ENCODE measurements around the gene NDUFS5.
"Not testable (repeated sequence)": the region's sequence is repeated elsewhere in the genome, so short reads cannot be mapped to it uniquely, and the experiment has no call there.

The NDUFS5 gene

GRCh38 chr1:39001516-39002421, 24.4 kb upstream of the NDUFS5 start:
- Mint-ChIP-seq H3K9me3 (no peaks in the 10 kb centered on the region), H3K4me1 (ENCODE audit: low read depth) (peaks cover 42% of the 10 kb centered on the region), H3K36me3 (ENCODE audit: low read depth) (peaks cover 65% of the 10 kb centered on the region), H3K27ac (peak overlapping the region; percentile 27), H3K27me3 (ENCODE audit: low read depth) (no peaks in the 10 kb centered on the region), H3K4me3 (no peak overlapping the region)
- no peak for DNase-seq (ENCODE audit: low spot score)

GRCh38 chr1:39003281-39003680, 22.9 kb upstream of the NDUFS5 start:
- no peak for DNase-seq (ENCODE audit: low spot score)
- Mint-ChIP-seq H3K36me3 (ENCODE audit: low read depth) (peaks cover 67% of the 10 kb centered on the region), H3K4me1 (ENCODE audit: low read depth) (peaks cover 28% of the 10 kb centered on the region), H3K9me3 (no peaks in the 10 kb centered on the region), H3K4me3 (no peak overlapping the region), H3K27me3 (ENCODE audit: low read depth) (no peaks in the 10 kb centered on the region), H3K27ac (peak overlapping the region; percentile 18)

DNA sequence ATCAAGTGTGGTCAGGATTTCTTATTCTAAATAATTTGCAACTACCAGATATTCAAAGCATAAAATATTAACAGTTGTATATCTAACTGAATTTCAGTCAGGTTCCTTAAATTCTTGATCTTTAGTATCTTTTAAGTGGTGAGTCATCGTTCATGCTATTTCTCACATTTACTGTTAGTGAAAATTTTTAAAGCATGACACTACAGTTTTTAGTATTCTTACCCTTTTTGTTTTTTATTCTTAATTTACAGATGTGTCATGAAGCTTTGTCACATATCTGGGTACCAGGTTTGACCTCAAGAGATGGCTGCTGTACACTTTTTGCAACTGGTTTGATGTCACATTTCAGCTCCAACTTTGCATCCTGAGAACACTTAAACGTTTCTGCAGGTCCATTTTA, 22.4 kb upstream of the NDUFS5 start:
- DNase-seq (ENCODE audit: low spot score) = no peak
- H3K9me3 Mint-ChIP-seq = no peaks in the 10 kb centered on the region
- peaks cover 27% of the 10 kb centered on the region for H3K4me1 Mint-ChIP-seq (ENCODE audit: low read depth)
- H3K27me3 Mint-ChIP-seq (ENCODE audit: low read depth) = no peaks in the 10 kb centered on the region
- H3K36me3 Mint-ChIP-seq (ENCODE audit: low read depth) = peaks cover 68% of the 10 kb centered on the region
- H3K4me3 Mint-ChIP-seq = no peak overlapping the region
- H3K27ac Mint-ChIP-seq = peak overlapping the region; percentile 21

DNA sequence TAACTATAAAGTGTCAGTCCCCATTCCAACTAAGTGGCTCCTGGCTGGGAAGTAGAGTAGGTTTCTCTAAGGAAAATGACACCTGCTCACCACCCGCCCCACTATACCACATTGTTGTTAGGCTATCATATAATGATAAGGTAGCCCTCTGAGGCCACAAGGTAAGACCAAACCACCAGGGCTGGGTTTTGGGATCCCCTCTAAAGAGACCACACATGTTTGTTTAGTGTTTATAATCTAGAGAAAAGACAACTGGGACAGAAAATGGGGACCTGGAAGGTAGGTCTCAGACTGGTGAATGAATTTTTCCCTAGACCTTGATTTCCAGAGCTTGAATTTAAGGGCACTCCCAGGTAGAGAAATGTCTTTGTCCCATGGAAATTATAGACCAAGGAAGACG, 19.9 kb upstream of the NDUFS5 start:
- Mint-ChIP-seq H3K4me3 (no peak overlapping the region), H3K27ac (no peak overlapping the region), H3K36me3 (ENCODE audit: low read depth) (peaks cover 54% of the 10 kb centered on the region)

GRCh38 chr1:39006726-39007645, 19.2 kb upstream of the NDUFS5 start:
- no peak overlapping the region for H3K4me3 Mint-ChIP-seq
- H3K9me3 Mint-ChIP-seq = no peaks in the 10 kb centered on the region
- H3K4me1 Mint-ChIP-seq (ENCODE audit: low read depth) = peaks cover 15% of the 10 kb centered on the region
- peaks cover 50% of the 10 kb centered on the region for H3K36me3 Mint-ChIP-seq (ENCODE audit: low read depth)
- H3K27me3 Mint-ChIP-seq (ENCODE audit: low read depth) = no peaks in the 10 kb centered on the region
- H3K27ac Mint-ChIP-seq = no peak overlapping the region
- no peak for DNase-seq (ENCODE audit: low spot score)

More for the DNA sequence above, 19.9 kb upstream of the NDUFS5 start:
- DNase-seq (ENCODE audit: low spot score) = no peak
- no peaks in the 10 kb centered on the region for H3K9me3 Mint-ChIP-seq
- no peaks in the 10 kb centered on the region for H3K27me3 Mint-ChIP-seq (ENCODE audit: low read depth)
- peaks cover 20% of the 10 kb centered on the region for H3K4me1 Mint-ChIP-seq (ENCODE audit: low read depth)

- H3K27me3 Mint-ChIP-seq (ENCODE audit: low read depth); H3K4me3 Mint-ChIP-seq; H3K4me1 Mint-ChIP-seq (ENCODE audit: low read depth); H3K9me3 Mint-ChIP-seq; DNase-seq (ENCODE audit: low spot score); H3K27ac Mint-ChIP-seq; H3K36me3 Mint-ChIP-seq (ENCODE audit: low read depth): not testable (repeated sequence)
These were observed 11.2 kb upstream of the NDUFS5 start for GRCh38 chr1:39014956-39015355.

- H3K27ac Mint-ChIP-seq = no peak overlapping the region
These were observed 9.5 kb upstream of the NDUFS5 start for GRCh38 chr1:39016604-39017171.

DNA sequence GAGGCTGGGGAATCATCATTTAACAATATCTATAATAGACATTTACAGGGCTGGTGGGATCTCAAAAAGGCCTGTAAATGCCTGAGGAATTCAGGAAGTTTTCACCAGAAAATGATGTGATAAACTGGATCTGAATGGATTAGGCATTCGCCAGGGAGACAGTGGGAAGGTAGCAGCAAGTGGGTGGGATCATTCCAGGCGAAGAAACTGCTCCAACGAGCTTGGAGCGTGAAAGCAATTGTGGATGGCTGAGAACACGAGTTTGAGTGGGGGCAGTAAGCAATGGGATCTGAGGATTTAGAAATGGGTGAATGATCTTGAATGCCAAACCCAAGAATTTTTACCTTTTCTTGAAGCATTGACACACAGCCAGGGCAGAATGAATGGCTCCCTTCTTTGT, 8.9 kb upstream of the NDUFS5 start:
- Mint-ChIP-seq H3K4me3 (no peak overlapping the region), H3K27me3 (ENCODE audit: low read depth) (no peaks in the 10 kb centered on the region), H3K27ac (no peak overlapping the region), H3K4me1 (ENCODE audit: low read depth) (no peaks in the 10 kb centered on the region), H3K9me3 (no peaks in the 10 kb centered on the region), H3K36me3 (ENCODE audit: low read depth) (peaks cover 3% of the 10 kb centered on the region)
- no peak for DNase-seq (ENCODE audit: low spot score)

More at GRCh38 chr1:39016604-39017171, 9.5 kb upstream of the NDUFS5 start:
- no peak for DNase-seq (ENCODE audit: low spot score)
- no peaks in the 10 kb centered on the region for H3K27me3 Mint-ChIP-seq (ENCODE audit: low read depth)
- H3K36me3 Mint-ChIP-seq (ENCODE audit: low read depth) = peaks cover 8% of the 10 kb centered on the region
- no peak overlapping the region for H3K4me3 Mint-ChIP-seq
- H3K4me1 Mint-ChIP-seq (ENCODE audit: low read depth) = no peaks in the 10 kb centered on the region
- no peaks in the 10 kb centered on the region for H3K9me3 Mint-ChIP-seq

DNA sequence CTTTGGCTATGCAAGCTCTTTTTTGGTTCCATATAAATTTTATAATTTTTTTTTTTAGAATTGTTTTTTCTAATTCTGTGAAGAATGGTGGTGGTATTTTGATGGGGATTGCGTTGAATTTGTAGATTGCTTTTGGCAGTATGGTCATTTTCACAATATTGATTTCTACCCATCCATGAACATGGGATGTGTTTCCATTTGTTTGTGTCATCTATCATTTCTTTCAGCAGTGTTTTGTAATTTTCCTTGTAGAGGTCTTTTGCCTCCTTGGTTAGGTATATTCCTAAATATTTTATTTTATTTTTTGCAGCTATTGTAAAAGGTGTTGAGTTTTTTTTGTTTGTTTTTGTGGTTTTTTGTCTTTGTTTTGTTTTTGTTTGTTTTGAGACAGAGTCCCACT, 5.7 kb upstream of the NDUFS5 start:
- H3K27ac Mint-ChIP-seq; H3K4me1 Mint-ChIP-seq (ENCODE audit: low read depth); DNase-seq (ENCODE audit: low spot score); H3K36me3 Mint-ChIP-seq (ENCODE audit: low read depth); H3K9me3 Mint-ChIP-seq; H3K27me3 Mint-ChIP-seq (ENCODE audit: low read depth); H3K4me3 Mint-ChIP-seq: not testable (repeated sequence)

GRCh38 chr1:39021426-39021825, 4.7 kb upstream of the NDUFS5 start:
- no peaks in the 10 kb centered on the region for H3K36me3 Mint-ChIP-seq (ENCODE audit: low read depth)
- DNase-seq (ENCODE audit: low spot score) = no peak
- H3K4me3 Mint-ChIP-seq = no peak overlapping the region
- H3K4me1 Mint-ChIP-seq (ENCODE audit: low read depth) = peaks cover 12% of the 10 kb centered on the region
- H3K27me3 Mint-ChIP-seq (ENCODE audit: low read depth) = no peaks in the 10 kb centered on the region
- H3K9me3 Mint-ChIP-seq = no peaks in the 10 kb centered on the region
- no peak overlapping the region for H3K27ac Mint-ChIP-seq

DNA sequence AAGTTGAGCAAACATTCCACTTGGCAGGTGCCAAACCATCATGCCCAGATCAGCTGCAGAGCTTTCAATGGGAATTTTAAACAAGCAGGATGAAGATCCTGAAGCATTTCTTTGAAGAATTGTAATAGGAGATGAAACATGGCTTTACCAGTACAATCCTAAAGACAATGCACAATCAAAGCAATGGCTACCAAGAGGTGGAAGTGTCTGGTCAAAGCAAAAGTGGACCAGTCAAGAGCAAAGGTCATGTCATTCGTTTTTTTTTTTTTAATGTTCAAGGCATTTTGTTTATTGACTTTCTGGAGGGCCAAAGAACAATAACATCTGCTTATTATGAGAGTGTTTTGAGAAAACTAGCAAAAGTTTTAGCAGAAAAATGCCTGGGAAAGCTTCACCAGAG, 3.0 kb upstream of the NDUFS5 start:
- H3K27ac Mint-ChIP-seq = no peak overlapping the region
- no peak overlapping the region for H3K4me3 Mint-ChIP-seq
- peaks cover 12% of the 10 kb centered on the region for H3K4me1 Mint-ChIP-seq (ENCODE audit: low read depth)
- peaks cover 5% of the 10 kb centered on the region for H3K36me3 Mint-ChIP-seq (ENCODE audit: low read depth)
- DNase-seq (ENCODE audit: low spot score) = no peak
- H3K9me3 Mint-ChIP-seq = no peaks in the 10 kb centered on the region
- no peaks in the 10 kb centered on the region for H3K27me3 Mint-ChIP-seq (ENCODE audit: low read depth)

DNA sequence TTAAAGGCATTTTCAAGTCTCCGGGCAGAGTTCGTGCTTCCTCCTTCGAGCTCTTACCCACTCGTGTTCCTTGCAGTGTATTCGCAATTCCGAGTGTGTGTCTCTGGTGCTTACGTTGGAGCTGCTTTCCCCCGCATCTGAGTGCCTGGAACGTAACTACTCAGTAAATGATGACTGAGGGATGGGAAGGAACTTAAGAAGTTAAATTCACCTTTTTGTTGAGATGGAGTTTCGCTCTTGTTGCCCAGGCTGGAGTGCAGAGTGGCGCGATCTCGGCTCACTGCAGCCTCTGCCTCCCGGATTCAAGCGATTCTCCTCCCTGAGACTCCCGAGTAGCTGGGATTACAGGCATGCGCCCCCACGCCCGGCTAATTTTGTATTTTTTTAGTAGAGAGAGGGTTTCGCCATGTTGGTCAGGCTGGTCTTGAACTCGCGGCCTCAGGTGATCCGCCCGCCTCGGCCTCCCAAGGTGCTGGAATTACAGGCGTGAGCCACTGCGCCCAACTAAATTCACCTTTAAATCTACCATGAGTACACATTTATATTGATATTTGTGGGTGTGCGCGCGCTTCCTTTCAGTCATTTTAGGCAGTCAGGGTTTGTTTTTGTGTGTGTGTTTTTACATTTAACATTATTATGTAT, 837 bp downstream of the NDUFS5 start:
- DNase-seq (ENCODE audit: low spot score) = no peak
- peaks cover 19% of the 10 kb centered on the region for H3K4me1 Mint-ChIP-seq (ENCODE audit: low read depth)
- no peaks in the 10 kb centered on the region for H3K9me3 Mint-ChIP-seq
- peak overlapping the region; percentile 87 for H3K4me3 Mint-ChIP-seq
- peaks cover 26% of the 10 kb centered on the region for H3K36me3 Mint-ChIP-seq (ENCODE audit: low read depth)
- H3K27ac Mint-ChIP-seq = peak overlapping the region; percentile 97
- no peaks in the 10 kb centered on the region for H3K27me3 Mint-ChIP-seq (ENCODE audit: low read depth)

GRCh38 chr1:39034114-39034654, 8.0 kb downstream of the NDUFS5 start:
- no peaks in the 10 kb centered on the region for H3K9me3 Mint-ChIP-seq
- peak overlapping the region; percentile 80 for H3K4me3 Mint-ChIP-seq
- H3K36me3 Mint-ChIP-seq (ENCODE audit: low read depth) = peaks cover 54% of the 10 kb centered on the region
- DNase-seq (ENCODE audit: low spot score) = no peak
- H3K27me3 Mint-ChIP-seq (ENCODE audit: low read depth) = no peaks in the 10 kb centered on the region
- H3K4me1 Mint-ChIP-seq (ENCODE audit: low read depth) = peaks cover 28% of the 10 kb centered on the region
- peak overlapping the region; percentile 98 for H3K27ac Mint-ChIP-seq
